A204.1 (cell line): Measurements from ENCODE around the gene PPDPF.

Experiments
- FAIRE-seq: peaks from 2 replicates; lab custom pipeline; 2012; peaks lifted over from hg19 to GRCh38; lab: Jason Lieb, UNC

The PPDPF gene

DNA sequence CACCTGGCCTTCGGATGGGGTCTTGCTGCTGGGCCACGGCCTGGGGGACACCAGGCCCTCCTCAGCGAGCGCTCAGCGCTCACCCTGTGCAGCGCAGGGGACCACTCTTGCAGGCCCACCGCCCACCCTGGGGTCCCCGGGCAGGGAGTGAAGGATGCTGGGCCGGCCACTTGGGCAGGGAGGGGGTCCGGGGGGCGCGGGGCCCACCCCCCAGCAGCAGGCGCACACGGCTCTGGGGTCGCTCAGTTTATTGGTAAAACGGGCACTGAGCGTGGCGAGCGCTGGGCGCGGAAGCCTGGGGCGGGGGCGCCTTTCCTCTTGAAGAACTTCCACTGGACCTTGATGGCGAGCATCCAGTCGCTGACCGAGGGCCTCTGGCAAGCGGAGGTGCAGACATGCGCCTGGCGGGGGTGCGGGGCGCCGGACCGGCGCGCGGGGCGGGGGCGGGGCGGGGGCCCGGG, 32.8 kb upstream of the PPDPF start:
- no peak for FAIRE-seq

DNA sequence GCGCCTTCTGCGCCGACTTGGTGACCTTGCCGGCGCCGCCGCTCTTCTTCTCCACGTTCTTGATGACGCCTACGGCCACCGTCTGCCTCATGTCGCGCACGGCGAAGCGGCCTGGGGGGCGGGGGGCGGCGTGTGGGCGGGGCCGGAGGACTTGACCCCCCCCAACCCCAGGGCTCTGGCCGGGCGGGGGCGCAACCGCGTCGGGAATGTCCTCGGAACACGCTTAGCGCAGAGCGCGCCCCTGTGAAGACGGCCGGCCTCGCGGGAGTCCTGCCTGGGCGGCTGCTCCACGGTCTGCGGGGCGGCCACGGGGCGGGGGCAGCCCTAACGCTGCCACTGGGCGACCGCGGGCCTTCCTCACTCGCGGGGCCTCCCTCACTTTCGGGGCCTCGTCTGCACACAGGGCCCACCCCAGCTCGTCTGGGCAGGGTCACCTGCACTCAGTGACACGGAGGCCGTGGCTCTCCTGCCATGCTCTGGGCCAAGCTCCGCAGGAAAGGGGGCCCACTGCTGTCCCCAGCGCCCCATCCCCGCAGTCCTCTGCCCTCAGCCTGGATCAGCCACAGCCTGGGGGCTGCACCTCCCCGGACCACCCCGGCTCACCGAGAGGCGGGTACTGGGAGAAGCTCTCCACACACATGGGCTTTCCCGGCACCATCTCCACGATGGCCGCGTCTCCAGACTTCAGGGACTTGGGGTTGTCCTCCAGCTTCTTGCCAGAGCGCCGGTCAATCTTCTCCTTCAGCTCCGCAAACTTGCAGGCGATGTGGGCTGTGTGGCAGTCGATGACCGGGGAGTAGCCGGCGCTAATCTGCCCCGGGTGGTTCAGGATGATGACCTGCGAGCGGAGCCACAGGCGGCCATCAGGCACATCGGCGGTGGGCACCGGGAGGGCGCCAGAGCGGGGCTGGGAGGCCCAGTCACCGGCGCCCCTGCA, 32.0 kb upstream of the PPDPF start:
- FAIRE-seq = no peak

DNA sequence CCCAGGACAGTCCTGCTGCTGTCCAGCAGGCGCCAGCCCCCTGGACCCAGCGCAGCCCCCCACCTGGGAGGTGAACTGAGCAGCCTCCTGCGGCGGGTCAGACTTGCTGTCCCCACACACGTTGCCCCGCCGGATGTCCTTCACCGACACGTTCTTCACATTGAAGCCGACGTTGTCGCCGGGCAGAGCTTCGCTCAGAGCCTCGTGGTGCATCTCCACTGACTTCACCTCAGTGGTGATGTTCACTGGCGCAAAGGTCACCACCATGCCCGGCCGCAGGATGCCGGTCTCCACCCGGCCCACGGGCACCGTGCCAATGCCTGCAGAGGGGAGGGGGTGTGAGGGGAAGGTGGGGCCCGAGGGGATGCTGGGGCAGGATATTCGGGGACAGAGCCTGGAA, 30.1 kb upstream of the PPDPF start:
- no peak for FAIRE-seq

DNA sequence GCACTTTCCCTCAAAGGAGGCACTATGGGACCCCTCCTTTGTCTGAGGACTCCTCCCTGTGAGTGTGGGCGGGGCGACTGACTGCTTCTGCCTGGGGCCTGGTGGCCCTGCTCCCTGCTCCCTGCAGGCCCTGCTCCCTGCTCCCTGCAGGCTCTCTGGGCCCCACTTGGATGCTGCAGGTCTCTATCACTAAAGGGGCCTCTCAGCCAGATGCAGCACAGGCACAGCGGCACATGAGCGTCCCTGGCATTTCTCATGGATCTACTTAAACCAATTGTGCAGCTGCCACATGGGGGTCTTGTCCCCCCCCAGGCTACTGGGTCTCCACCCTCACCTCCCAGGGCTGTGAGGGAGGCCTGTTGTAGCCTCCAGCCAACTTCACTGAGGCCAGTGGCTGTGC, 29.5 kb upstream of the PPDPF start:
- no peak for FAIRE-seq

DNA sequence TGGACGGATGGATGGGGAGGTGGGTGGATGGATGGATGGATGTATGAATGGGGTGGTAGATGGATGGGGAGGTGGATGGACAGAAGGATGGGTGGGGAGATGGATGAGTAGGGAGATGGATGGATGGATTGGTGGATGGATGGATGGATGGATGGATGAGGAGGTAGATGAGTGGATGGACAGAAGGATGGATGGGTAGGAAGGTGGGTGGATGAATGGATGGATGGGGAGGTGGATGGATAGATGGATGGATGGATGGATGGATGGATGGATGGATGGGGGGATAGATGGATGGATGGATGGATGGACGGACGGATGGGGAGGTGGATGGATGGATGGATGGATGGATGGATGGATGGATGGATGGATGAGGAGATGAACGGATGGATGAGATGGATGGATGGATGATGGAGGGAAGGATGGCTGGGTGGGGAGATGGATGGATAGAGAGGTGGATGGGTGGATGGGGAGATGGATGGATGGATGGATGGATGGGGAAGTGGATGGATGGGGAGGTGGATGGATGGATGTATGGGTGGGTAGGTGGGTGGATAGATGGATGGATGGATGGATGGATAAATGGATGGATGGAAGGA, 28.8 kb upstream of the PPDPF start:
- no peak for FAIRE-seq

DNA sequence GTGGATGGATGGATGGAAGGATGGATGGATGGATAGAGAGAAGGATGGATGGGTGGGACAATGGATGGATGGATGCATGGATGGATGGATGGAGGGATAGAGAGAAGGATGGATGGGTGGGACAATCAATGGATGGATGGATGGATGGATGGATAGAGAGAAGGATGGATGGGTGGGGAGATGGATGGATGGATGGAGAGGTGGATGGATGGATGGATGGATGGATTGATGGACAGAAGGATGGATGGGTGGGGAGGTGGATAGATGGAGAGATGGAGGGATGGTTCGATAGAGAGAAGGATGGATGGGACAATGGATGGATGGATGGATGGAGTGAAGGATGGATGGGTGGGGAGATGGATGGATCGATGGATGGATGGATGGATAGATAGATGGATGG, 28.0 kb upstream of the PPDPF start:
- FAIRE-seq = no peak

DNA sequence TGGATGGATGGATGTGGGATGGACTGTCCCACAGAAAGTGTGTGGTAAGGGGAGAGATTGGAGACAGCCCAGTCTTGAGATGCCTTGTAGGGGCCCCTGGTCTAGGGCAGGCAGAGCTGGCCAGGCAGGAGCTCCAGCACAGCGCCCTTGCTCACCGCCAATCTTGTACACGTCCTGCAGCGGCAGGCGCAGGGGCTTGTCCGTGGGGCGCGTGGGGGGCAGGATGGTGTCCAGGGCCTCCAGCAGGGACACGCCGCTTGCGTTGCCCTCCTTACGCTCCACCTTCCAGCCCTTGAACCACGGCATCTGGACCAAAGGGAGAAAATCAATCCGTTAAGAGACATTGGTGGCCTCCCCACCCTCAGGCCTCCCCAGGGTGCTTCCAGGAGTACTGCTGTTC, 27.6 kb upstream of the PPDPF start:
- FAIRE-seq = no peak

DNA sequence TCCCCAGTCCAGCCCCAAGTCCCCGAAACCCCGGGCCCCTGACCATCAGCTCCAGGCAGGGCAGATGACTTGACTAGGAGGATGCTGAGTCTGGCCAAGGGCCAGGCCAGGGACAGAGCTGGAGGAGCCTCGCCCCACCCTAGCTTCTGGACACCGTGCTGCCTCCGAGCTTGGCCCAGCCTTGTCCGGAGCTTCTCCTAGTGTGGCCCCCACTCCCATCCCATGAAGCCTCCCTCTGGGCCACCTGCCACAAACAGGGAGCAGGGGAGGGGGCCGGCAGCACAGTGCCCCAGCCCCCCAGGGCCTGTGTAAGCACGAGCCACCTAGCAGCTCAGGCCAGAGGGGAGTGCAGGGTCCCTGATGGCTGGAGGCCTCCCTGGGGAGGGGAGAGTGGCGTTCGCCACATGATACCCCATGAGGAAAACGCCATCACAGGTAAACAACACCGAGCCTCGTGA, 27.0 kb upstream of the PPDPF start:
- FAIRE-seq = no peak

DNA sequence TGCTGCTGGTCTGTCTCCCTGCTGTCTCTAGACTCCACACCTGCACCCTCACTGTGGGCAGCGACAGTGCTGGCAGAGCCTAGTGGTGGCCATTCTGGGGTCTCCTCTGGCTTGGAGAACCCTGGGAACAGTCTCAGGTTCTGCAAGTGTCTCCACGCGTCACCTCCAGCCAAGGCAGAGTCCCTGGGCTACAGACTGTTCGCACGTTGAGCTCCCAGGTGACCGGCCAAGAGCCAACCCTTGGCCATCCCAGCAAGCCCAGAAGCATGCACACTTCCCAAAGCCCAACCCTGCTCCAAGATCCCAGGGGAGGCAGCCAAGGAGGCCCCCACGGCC, 26.5 kb upstream of the PPDPF start:
- no peak for FAIRE-seq

DNA sequence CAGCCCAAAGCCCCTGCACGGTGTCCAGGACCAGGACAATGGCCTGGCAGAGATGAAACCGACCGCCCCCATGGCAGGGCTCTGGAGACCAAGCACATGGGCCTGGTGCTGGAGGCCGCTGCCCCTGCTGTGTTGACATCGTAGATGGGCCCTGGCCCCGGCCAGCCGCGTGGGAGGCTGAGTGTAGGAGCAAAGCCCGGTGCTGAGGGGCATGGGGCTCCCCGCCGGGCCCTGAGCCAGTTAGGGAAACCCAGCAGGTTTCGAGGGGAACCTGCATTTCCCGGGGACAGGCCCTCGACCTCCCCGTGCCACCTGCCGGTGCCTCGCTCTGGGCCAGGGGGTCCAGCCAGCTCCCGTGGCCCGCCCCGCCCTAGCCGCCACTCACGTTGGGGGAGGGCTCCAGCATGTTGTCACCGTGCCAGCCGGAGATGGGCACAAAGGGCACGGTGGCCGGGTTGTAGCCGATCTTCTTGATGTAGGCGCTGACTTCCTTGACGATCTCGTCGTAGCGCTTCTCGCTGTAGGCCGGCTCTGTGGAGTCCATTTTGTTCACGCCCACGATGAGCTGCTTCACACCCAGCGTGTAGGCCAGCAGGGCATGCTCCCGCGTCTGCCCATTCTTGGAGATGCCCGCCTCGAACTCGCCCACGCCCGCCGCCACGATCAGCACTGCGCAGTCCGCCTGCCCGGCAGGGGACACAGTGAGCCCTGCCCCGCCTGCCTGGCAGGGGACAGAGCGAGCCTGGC, 26.0 kb upstream of the PPDPF start:
- no peak for FAIRE-seq

DNA sequence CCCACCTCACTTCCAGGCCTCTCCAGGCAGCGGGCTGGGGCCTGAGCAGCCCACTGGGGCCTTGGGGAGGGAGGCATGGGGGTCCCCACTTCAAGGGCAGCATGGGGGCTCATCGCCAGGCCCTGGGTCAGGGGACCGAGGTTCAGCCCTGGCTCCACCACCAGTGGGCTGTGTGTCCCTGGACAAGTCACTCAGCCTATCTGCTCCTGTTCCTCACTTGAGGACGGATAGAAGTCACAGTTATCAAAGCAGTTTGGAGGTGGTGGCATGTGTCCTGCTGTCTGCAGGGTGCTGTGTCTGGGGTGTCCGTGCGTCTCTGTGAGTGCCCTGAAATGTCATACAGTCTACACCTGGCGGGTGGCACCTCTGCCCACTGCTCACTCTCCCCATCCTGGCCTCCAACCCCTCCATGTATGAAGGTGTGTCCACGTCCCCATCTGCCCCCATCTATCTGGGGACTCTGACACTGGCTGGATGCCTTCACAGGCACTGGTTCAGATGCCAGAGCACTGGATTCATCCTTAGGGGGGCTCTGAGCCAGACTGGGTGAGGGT, 25.3 kb upstream of the PPDPF start:
- FAIRE-seq = no peak

DNA sequence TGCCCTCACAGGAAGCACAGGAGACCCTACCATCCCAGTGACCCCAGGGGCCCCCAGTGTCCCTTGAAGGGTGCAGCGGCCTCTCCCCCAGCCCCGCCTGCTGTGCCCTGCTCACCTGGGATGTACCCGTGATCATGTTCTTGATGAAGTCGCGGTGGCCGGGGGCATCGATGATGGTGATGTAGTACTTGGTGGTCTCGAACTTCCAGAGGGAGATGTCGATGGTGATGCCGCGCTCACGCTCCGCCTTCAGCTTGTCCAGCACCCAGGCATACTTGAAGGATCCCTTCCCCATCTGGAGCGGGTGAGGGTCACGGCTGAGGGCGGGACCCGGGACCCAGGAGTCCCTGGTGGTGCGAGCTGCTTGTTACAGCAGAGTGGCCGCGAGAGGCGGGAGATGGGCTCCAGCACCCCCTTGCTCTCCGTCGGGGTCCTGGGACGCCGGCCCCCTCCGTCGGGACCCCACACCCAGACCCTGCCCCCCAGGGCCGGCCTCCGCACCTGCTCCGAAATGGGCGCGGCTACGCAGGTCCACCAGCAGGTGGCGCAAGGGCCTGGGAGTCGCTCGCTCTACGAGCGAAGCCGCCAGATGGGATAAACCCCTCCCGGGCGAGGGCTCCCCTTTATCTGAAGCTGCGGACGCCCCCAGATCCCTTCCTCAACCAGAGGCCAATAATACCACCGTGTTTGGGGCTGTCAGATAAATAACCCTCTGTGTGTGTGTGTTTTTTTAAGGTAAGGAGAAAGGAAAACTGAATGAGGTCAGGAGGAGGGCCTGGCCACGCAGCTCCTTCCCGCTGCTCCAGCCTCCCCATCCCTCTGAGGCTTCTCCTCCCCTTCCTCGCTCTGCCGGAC, 24.6 kb upstream of the PPDPF start:
- FAIRE-seq = no peak

DNA sequence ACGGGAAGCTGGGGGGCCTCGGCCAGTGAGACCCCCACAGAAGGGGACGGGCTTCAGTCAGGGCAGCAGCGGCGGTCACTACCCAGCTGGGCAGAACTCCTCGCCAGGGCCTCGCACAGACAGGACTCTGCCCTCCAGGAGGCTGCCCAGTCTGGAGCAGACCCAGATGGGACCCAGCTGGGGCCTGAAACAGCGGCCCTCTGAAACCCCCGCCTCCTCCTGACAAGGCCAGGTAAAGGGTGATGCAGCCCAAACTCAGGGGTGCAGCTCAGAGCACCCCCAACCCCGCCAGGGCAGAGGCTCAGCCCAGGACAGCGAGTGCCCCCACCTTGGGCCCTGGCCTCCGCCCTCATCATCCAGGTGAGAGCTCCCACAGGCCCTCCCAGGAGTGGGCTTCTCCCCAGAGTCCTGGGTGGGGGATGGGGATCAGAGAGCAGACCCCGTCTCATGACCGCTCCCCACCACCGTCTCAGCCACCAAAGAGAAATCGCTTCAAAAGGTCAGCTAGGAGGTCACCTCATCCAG, 23.9 kb upstream of the PPDPF start:
- no peak for FAIRE-seq

DNA sequence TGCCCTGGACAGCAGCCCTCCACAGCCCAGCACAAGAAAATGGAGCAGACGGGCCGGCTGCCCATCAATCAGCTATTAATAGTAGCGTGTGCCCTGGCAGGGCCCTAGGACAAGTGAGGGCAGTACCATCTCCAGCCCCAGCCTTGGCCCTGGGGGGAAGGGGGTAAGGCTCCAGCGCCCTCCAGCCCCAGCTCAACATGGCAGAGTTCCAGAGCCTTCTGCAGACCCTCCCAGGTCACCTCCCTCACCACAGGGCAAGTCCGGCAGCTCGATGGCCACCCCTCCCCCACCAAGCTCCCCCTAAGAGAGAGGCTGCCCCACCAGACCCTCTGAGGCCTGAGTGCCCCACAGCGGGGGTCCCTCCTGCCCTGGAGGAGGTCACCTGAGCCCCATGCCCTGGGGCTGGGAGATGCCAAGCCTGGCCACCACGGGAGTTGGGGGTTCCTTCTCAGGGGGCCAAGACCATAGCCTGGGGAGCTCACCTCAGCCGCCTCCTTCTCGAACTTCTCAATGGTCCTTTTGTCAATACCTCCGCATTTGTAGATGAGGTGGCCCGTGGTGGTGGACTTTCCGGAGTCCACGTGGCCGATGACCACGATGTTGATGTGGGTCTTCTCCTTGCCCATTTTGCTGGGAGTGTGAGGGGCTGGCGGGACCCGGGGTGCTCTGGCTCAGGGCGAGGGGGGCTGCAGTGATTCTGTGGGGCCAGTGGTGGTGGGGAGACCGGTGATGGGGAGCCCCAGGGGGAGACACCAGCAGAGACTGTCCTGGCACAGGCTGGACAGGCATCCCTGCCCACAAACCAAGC, 23.2 kb upstream of the PPDPF start:
- no peak for FAIRE-seq

DNA sequence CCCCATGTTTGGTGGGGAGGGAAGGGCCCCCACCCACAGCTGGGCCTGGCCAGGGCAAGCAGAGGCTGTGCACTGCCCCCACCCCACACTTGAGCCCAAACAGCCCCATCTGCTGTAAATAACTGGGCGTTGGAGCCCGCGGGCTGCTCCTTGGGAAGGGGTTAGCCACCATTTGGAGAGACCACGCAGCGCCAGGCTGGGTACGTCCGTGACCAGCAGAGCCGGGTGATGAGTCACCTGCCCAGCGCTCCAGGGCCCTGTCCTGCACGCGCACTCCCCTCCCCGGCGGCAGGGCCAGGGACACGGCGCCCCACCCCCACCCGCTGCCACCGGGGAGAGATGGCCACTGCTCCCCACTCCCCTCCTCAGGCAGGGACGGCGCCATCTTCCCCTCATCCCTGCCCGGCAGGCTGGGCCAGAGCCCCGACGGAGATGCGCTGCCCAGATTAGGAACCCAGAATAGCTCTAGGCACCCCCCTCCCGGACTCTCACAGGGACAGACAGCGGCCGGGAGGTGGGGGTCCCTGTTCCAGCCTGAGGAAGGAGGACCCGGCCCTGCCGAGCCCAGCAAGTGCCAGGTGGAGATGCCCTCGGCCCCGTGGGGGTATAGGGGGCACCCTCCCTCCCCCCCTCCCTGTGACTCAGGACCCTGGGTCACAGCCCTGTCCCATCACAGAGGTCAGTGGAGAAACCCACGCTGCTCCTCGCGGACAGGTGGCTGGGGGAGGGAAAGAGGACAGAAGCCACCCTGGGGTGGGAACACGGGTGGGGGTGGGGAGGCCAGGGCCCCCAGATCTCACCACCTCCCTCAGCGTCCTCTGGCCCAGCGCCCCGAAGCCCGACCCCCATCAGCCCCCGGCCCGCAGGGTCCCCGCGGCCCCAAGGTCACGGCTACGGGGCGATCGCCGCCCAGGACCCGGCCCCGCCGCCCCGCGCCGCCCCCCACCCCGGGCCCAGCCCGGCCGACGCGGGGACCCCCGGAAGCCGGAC, 22.3 kb upstream of the PPDPF start:
- FAIRE-seq = no peak

DNA sequence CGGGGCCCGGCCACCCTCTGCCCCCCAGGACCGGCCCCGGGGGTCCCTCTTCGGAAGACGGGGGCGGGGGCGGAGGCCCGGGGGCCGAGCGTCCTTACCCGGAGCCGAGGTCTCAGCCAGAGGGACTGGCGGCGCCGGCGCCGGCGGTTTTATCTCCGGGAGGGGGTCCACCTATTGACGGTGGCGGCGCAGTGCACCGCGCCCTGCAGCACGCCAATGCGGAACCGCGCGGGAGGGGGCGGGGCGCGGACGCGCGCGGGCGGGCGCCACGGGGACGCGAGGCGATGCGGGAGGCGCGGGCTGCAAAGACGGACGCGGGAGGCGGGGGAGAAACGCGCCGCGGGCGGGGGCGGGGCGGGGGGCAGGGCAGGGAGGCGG, 21.6 kb upstream of the PPDPF start, which contains the start of gene EEF1A2:
EEF1A2 (minus strand) TSS at position 124 of the 378 bp plus-strand sequence. CDS start 1,320 bp downstream, outside the sequence.
- FAIRE-seq = no peak

DNA sequence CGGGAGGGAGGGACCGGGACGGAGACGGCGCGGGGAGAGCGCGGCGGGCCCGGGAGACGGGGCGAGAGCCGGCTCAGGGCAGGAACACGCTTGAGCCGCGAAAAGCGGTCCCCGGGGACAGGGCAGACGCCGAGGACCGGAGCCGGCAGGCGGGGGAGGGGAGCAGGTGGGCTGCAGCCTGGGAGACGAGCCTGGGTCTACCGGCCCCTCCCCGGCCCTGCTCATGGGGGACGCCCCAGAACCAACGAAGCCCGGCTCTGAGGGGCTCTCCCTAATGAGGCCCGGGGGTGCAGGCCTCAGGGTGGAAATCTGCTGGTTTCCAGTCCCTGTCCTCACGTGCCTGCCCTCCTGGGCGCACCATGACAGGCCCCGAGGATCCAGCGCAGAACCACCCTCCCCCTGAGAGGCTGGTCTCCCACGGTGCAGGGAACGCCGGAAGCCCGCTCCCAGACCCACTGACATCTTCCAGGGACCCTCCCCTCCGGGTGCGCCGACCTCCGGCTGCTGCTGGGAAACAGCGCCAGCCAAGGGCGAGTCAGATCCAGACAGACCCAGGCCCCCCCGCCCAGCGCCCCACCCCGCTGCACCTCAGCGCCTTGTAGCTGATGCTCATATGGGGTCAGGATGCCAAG, 21.1 kb upstream of the PPDPF start:
- FAIRE-seq = no peak

DNA sequence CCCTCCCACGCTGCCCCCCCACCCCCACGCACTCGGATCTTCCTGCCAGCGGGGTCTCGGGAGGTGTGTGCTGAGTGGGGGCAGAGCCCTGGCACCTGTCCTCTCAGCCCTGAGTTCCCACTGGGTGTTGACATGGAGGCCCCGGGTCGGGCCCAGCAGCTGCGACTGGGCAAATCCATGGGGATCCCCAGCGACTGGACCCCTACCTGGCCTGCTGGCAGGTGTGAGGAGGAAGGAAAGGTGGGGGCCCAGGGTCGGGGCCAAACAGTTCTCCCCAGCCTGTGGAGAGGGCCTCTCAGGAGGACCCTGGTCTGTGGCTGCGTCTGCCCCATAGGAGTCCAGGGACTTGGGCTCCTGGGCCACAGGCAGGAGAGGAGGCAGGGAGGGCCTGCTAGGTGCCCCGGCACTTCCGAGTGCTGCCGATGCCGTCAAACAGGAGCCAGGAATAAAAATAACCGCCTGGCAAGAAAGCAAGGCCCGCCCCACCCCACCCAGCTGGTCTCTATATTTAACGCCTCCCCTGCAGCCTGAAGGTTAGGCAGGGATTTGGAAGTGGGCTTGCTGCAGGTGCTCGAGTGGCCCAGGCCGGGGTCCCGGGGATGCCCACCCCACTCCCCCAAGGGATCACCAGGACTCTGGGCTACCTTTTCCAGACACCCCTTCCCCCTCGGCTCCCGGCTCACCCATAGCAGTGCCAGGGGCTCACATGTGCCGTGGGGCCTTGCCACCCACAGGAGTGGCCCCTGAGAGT, 20.2 kb upstream of the PPDPF start:
- no peak for FAIRE-seq
